HuH-7 (cell line): ENCODE measurements around the gene TGM6.
"Not testable (repeated sequence)": the region's sequence is repeated elsewhere in the genome, so short reads cannot be mapped to it uniquely, and the experiment has no call there.

Source experiments
- DNase-seq: peaks from one replicate; pipeline ENCODE4 v3.0.0; 2011; ENCODE audit warnings: low spot score

The TGM6 gene

DNA sequence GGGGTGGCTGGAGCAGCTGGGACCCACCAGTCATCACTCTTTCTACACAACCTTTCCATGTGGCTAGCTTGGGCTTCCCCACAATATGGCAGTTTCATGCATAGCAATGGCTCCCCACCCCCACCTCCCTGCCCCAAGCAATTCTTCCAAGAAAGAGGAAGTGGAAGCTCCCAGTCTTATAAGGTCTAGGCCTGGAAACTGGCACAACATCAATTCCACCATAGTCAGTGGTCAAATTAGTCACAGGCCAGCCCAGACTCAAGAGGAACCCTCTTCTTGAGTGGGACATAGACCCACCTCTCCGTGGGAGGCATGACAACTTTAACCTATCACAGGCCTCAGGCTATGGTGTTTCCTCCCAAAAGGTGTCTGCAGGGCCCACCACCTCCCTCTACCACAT lies 17.7 kb downstream of the TGM6 start:
- no peak for DNase-seq

DNA sequence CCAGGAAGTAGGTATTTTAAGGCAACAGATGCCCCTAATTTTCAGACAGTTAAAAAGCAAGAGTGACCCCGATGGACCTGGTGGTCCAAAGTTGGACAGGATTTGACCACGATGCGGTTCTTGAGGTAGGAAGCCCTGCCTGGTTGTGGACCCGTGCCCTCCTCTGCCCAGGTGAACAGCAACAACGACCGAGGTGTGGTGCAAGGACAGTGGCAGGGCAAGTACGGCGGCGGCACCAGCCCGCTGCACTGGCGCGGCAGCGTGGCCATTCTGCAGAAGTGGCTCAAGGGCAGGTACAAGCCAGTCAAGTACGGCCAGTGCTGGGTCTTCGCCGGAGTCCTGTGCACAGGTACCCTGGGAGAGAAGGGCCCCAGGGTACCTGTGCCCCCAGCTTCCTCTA lies 18.7 kb downstream of the TGM6 start:
- no peak for DNase-seq

DNA sequence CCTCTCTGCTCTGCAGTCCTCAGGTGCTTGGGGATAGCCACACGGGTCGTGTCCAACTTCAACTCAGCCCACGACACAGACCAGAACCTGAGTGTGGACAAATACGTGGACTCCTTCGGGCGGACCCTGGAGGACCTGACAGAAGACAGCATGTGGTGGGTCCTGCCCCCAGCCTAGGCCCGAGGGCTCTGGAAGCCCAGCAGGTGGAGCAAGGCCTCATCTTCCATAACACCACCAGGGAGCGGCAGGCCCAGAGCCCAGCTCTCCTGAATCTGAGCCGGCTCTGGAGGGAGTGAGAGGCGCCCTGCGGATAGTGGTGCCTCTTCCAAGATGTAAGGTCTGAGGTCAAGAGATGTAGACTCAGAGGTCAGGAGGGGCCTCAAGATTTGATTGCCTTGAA lies 19.6 kb downstream of the TGM6 start:
- DNase-seq = no peak

DNA sequence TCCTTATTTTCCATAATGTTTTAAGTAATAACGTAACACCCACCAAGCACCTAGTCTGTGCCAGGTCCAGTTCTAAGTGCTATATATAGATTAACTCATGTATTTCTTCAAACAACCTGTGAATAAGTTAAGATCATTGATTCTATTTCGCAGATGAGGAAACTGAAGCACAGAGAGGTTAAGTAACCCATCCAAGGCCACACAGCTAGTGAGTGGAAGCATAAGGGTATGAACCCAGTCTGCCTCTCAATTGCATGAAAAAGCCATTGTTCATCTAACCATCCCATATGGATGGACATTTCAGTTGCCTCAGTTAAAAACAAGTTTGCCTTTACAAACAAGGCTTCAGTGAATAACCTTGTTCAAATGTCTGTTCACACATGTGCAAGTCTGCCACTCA lies 20.8 kb downstream of the TGM6 start:
- DNase-seq = no peak

DNA sequence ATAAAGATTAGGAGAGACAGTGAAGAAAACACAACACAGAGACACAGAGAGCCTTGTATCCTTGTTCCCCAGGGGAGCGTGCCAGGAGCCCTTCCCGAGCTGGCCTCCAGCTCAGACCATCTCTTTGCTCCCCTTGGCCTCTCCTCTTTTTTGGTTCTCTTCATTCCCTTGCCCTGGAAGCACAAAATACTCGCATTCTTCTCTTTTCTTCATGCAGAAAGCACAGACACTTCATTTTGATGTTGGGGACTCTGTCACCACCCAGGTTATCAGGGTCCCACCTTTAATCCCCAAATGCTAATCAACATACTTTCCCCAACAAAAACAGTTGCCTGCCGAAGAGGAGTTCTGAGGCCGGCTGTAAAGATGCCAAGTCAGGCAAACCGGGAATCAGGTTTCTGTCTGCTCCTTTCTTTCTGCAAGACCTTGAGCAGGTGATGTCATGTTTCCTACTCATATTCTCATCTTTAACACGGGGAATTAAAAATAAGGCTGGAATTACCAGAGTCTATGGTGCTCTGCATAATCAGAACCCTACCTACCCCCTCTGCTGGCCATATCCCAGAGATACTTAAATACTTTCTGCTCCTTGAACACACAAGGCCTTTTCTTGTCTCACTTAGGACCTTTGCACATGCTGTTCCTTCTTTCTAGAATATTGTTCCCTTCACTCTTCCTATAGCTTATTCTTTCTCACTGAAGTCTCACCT lies 21.7 kb downstream of the TGM6 start:
- DNase-seq = peak; percentile 78

DNA sequence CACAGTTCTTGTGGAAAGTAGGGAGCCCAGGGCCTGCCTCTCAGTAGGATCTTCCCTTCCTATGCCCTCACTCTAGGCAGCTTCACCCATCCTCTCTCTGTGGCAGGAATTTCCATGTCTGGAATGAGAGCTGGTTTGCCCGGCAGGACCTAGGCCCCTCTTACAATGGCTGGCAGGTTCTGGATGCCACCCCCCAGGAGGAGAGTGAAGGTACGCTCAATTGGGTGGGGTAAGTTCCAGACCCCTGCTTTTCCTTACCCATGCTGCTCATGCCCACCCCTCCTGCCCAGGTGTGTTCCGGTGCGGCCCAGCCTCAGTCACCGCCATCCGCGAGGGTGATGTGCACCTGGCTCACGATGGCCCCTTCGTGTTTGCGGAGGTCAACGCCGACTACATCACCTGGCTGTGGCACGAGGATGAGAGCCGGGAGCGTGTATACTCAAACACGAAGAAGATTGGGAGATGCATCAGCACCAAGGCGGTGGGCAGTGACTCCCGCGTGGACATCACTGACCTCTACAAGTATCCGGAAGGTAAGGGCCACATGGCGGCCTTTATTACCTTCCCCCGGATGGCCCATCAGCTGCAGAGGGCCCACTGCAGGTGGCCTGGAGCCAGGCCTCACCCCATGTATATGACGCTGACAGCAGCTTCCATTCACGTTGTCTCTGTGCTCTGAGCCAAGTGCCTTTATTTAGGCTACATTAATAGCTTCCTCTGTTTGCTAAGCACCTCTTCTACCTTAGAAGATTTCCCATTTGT lies 22.8 kb downstream of the TGM6 start:
- no peak for DNase-seq

DNA sequence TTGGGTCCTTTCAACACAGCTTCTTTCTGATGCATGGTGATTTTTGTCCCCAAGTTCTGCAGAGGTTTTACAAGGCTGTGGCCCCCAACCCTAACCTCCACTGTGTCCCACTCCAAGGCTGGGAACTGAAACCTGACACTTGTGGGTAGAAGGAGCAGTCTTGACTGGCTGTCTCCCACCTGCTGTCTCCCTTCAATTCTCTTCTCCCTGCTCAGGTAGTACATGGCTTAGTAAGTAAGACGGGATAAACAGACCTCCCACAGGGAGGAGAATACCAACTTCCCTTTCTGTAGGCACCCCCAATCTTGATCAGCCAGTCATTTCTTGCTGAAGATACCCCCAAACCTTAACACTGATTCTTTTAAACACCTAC lies 25.0 kb downstream of the TGM6 start:
- no peak for DNase-seq

DNA sequence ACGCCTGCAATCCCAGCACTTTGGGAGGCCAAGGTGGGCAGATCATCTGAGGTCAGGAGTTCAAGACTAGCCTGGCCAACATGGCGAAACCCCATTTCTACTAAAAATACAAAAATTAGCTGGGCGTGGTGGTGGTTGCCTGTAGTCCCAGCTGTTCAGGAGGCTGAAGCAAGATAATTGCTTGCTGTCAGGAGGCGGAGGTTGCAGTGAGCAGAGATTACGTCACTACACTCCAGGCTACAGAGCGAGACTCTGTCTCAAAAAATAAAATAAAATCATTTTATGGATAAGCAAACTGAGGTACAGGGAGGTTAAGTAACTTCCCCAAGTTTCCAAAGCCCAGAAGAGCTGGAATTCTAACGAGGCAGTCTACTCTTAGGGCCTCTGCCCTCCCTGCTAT lies 26.7 kb downstream of the TGM6 start:
- not testable (repeated sequence) for DNase-seq

DNA sequence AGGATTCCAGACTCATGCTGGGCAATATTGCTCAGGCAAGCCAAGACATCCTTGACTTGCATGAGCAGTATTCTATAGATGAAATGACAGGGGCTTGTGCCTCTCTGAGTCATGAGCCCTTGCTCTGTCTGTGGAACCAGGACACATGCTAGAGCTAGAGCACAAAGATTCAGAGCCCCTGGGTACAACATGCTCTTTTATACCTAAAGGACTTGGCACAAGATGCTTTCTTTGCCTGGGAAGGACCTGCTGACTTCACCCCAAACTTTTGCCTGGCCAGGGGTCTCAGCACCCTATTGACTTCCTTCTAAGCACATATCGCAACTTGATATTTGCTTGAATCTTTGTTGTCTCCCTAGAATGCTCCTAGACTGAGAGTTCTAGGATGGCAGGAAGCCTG lies 27.4 kb downstream of the TGM6 start:
- no peak for DNase-seq

DNA sequence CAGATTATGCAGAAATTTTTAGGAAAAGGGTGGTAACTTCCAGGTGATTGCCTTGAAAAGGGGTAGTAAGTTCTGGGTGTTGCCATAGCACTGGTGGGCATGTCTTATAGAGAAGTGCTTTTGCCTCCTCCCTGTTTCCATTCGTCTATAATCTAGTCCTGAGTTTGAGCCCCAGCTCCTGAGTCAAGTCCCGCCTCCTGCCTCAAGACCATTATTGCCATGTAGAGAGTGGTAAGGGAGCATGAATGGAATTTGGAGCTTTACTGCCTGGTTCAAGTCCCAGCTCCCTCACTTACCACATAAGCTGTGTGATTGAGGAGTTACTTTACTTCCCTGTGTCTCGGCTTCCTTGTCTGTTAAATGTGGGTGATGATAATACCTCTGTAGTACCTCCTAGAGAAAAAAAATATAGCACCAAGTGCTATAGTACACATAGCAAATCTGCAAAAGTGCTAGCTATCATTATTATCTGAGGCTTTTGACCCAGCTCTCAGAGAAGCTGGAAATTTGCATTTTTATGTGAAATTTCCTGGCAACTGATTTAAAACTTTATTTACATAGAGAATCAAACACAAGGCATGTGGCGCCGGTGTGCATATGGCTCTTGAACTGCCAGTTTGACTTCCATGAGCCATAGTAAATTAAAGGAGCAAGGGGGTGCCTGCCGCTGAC lies 36.0 kb downstream of the TGM6 start:
- no peak for DNase-seq

DNA sequence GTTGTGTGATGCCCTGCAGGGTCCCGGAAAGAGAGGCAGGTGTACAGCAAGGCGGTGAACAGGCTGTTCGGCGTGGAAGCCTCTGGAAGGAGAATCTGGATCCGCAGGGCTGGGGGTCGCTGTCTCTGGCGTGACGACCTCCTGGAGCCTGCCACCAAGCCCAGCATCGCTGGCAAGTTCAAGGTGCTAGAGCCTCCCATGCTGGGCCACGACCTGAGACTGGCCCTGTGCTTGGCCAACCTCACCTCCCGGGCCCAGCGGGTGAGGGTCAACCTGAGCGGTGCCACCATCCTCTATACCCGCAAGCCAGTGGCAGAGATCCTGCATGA lies 36.5 kb downstream of the TGM6 start:
- no peak for DNase-seq

DNA sequence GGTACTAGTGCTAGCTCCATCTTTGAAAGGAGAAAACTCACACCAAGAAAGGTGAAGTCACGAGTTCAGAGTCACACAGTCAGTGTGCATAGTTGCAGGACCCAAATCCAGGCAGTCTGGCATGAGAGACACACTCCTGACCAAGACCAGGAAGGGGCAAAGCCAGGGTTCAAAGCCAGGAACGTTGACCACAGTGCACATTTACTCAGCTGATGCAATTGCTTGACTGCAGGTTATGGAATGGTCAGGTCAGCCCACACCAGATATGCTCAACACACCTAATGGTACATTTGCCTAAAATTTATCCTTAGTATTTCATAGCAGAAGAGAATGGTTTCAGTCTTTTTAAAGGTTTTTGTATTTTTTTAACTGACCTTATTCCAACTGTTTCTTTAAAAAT lies 37.7 kb downstream of the TGM6 start:
- DNase-seq = no peak

DNA sequence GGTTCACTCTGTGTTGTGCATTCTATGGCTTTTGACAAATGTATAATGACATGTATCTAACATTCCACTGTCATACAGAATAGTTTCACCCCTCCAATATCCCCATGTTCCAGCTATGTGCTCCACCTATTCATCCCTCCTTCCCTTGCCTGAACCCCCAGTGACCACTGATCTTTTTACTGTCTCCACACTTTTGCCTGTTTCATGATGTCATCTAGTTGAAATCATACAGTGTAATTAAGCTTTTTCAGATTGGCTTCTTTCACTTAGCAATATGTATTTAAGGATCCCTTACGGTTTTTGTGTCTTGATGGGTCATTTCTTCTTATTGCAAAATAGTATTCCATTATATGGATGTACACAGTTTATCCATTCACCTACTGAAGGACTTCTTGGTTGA lies 39.8 kb downstream of the TGM6 start:
- DNase-seq = no peak

DNA sequence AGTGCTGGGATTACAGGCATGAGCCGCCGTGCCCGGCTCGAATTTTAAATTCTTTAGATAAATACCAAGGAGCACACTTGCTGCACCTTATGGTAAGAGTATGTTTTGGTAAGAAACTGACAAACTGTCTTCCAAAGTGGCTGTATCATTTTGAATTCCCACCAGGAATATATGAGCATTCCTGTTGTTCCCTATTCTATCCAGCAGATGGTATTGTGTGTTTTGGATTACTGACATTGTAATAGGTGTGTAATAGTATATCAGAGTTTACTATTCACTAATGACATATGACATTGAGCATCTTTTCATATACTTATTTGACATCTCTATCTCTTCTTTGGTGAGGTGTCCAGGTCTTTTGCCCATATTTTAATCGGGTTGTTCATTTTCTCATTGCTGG lies 40.5 kb downstream of the TGM6 start:
- no peak for DNase-seq

DNA sequence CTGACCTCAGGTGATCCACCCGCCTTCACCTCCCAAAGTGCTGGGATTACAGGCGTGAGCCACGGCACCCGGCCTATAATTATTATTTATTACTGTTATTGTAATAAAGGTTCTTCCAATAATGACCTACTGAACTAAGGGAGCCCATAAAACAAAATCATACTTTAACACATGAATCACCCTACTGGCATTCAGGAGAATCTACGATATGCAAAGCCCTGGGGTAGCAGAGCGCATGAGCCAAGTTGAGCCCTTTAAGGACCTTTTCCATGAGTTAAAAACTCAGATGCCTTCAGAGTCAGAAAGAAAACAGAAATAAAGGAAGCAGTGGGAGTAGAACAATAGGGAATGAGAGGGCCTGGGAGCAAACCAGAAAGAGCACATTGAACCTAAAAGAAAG lies 48.4 kb downstream of the TGM6 start:
- DNase-seq = no peak

DNA sequence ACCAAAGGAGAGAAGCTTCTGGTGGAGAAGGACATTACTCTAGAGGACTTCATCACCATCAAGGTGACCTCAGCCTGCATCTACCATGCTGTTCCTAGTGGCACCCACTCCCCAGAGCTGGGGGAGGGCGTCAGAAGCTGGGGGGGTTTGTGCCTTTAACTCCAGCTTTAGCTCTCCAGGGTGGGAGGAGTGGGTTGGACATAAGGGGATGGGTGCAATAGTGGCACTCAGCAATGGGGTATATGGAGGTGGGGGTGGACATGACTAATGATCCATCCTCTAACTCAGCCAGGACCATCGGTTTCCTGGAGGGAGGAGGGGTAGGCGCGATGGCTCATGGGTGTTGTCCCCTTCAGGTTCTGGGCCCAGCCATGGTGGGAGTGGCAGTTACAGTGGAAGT lies 49.8 kb downstream of the TGM6 start:
- no peak for DNase-seq

DNA sequence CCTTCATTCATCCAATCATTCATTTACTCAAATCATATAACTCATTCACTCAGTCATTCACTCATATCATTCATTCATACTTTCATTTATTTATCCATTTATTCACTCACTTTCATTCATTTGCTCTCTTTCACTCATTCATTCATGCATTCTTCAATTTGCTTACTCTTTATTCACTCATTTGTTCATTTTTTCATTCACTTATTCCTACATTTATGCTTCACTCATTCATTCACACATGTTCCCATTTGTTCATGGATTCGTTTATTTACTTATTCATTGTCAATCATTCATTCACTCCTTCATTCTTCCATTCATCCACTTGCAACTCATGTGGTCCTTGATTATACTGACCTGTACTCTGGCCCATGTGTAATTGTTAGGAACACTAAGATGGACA lies 50.5 kb downstream of the TGM6 start:
- DNase-seq = no peak

DNA sequence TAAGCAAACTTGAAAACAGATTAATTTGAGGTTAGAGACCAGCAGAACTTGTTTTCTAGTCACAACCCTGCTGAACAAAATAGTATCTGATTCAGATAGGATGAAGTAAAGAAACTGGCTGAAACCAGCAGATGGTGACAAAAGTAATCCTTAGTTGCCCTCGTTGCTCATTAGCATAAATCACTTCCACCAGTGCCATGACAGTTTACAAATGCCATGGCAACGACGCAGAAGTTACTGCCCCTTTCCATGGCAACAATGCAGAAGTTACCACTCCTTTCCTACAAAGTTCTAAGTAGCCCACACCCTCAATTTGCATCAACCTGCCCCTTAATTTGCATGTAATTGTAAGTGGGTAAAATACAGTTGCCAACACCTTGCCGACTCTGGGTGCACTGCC lies 66.1 kb downstream of the TGM6 start:
- DNase-seq = no peak

DNA sequence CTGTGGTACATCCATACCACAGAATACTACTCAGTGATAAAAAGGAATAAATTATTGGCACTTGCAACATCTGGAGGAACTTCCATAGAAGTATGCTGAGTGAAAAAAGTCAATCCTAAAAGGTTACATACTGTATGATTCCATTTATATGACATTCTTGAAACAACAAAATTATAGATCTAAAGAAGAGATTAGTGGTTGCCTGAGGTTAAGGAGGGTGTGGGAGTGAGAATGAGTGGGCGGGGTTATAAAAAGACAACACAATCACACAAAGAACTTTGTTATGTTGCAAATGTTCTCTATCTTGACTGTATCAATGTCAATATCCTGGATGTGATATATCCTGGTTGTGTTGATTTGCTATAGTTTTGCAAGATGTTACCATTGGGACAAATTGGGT lies 68.7 kb downstream of the TGM6 start:
- no peak for DNase-seq

DNA sequence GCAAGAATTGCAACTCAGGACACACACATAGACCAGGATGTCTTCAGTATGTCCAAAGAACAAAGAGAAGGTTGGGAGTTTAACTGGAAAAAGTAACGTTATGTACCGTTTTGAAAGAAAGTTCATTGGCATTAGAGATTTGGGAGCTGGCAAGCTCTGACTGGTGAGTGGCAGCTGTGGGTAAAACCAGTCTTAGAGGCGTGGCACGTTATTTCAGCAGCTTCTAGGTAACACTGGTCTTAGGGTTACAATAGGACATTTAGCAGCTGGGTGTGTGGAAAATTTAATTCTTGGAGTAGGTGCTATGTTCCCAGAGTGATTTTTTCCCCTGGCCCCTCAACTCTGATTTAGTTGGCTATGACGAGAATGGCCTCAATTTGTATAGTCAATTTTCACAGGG lies 70.7 kb downstream of the TGM6 start:
- DNase-seq = no peak

DNA sequence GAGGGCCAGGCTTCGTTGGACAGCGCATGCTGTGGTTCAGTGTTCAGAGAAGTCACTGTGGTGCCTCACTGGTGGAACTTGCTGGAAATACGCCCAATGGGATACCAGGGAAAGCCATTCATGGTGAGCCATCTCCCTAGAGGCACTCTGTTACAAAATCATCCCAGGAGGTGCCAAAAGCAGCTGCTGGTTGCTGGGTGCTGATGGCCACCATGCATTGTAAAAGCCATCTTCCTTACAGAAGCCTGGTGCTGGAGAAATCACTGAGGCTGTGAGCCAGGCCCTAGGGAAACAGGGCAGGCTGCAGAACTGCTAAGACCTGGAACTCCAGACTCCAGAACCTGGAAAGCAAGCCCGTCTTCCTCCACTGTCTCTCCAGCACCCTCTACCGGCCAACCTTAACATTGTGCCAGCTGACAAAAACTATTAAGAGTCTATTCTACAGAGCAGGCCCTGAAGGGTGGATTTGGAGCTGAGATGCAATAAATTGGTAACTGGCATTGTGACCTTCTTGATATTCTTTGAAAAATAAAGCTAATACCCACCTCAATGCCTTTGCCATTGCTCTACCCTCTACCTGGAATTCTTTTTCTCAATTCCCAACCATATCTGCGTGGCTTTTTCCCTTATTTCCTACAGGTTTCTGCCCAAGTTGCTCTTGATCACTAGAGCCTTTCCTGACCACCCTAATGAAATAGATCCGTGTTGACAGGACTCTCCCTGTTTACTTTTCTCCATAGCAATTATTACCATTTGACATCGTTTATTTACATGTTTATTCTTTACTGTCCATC lies 71.4 kb downstream of the TGM6 start:
- DNase-seq = peak; percentile 69

DNA sequence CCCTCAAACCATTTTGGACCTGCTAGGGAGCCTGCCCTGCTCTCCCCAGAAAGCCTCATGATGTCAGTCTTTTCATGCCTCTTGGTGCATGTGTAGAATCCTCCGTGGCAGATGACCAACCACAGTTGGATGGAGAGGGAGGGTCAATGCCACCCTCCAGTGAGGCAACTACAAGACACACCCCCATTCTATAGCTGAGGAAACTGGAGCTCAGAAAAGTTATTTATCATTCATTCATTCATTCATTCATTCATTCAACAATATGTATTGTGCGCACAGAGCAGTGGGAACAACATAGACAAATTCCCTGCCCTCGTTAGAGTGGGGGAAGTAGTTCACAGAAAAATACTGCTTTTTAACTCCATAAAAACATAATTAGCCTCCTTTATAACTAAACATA lies 73.1 kb downstream of the TGM6 start:
- no peak for DNase-seq
